Activated naive CD8-positive, alpha-beta T cell treated with anti-CD3 and anti-CD28 coated beads, Interleukin-2, amount 50 U/mL, for 24 hours (primary cell): Measurements from ENCODE around the gene ARF3.
"Not testable (repeated sequence)": the region's sequence is repeated elsewhere in the genome, so short reads cannot be mapped to it uniquely, and the experiment has no call there.

Source experiments
- ATAC-seq: fragments of 150-1000 bp; cut with Tn5 transposase; one replicate; pipeline ENCODE4 v1.10.0; 2021
- DNase-seq: peaks from one replicate; pipeline ENCODE4 v3.0.0; 2021
- H3K27ac Mint-ChIP-seq: one replicate; pipeline ENCODE4 v1.8.0; 2021; ENCODE audit warnings: mild to moderate bottlenecking, mixed read lengths
- H3K27me3 Mint-ChIP-seq: one replicate; pipeline ENCODE4 v1.8.0; 2021; ENCODE audit warnings: mixed read lengths
- H3K36me3 Mint-ChIP-seq: one replicate; pipeline ENCODE4 v1.8.0; 2021; ENCODE audit warnings: low read depth, mixed read lengths
- H3K4me1 Mint-ChIP-seq: one replicate; pipeline ENCODE4 v1.8.0; 2021; ENCODE audit warnings: mixed read lengths
- H3K4me3 Mint-ChIP-seq: one replicate; pipeline ENCODE4 v1.8.0; 2021; ENCODE audit warnings: mild to moderate bottlenecking, moderate library complexity, mixed read lengths
- H3K9me3 Mint-ChIP-seq: one replicate; pipeline ENCODE4 v1.8.0; 2021; ENCODE audit warnings: mixed read lengths

The ARF3 gene

DNA sequence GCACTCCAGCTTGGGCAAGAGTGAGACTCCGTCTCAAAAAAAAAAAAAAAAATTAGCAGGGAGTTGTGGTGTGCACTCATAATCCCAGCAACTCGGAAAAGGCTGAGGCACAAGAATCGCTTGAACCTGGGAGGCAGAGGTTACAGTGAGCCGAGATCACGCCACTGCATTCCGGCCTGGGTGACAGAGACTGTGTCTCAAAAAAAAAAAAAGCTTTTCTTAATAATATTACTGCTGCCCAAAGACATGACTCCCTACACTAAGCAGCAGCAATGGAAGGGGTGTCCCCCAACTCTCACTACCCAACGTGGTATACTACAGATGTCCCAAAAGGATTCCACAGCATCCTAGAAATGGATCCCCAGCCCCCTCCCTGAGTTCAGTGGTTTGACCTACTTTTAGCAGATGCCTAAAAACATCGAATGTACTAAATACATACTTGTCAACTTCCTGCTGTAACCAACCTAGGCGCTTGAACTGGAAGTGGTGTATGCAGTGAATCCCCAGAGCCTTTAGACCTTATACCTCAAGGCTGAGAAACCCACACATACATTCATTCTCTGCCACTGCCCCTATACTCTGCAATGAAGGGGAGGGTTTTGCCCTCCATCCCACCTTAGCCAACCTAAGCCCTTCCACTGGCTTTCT lies 23.5 kb downstream of the ARF3 start:
- Mint-ChIP-seq H3K36me3 (peaks cover 21% of the 10 kb centered on the region), H3K9me3 (no peaks in the 10 kb centered on the region), H3K27me3 (no peaks in the 10 kb centered on the region), H3K27ac (no peak overlapping the region), H3K4me3 (no peak overlapping the region), H3K4me1 (peaks cover 24% of the 10 kb centered on the region)
- ATAC-seq (peak; percentile 29), DNase-seq (no peak)

DNA sequence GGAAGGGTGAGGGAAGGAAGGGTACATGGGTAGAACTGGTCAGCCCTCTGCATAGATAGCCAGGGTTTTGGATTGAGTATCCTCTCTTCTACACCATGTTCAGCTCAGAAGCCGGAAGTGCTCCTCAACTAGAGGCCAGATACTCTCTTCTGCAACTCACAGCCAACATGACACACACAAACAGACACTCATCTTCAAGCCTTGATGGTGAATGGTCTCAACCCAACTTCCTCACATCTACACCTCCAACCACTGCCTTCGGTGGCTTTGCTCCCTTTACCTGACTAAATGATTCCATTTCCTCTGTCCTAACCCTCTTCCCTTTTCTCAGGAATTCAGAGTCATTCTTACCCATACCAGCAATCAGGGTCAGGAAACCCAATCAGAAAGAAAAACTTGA lies 24.4 kb downstream of the ARF3 start:
- ATAC-seq (peak; percentile 50), DNase-seq (no peak)
- Mint-ChIP-seq H3K4me3 (no peak overlapping the region), H3K36me3 (peaks cover 21% of the 10 kb centered on the region), H3K27ac (peak overlapping the region; percentile 8), H3K9me3 (no peaks in the 10 kb centered on the region), H3K4me1 (peaks cover 24% of the 10 kb centered on the region), H3K27me3 (no peaks in the 10 kb centered on the region)

- Mint-ChIP-seq H3K27ac (no peak overlapping the region), H3K9me3 (no peaks in the 10 kb centered on the region), H3K36me3 (peaks cover 22% of the 10 kb centered on the region), H3K27me3 (no peaks in the 10 kb centered on the region), H3K4me1 (peaks cover 38% of the 10 kb centered on the region), H3K4me3 (no peak overlapping the region)
- ATAC-seq (no peak), DNase-seq (no peak)
These were observed 26.8 kb downstream of the ARF3 start for GRCh38 chr12:48930475-48930874.

- no peak overlapping the region for H3K27ac Mint-ChIP-seq
- H3K36me3 Mint-ChIP-seq = peaks cover 19% of the 10 kb centered on the region
- H3K9me3 Mint-ChIP-seq = no peaks in the 10 kb centered on the region
- no peaks in the 10 kb centered on the region for H3K27me3 Mint-ChIP-seq
- no peak overlapping the region for H3K4me3 Mint-ChIP-seq
- peaks cover 37% of the 10 kb centered on the region for H3K4me1 Mint-ChIP-seq
- DNase-seq = no peak
- ATAC-seq = no peak
These were observed 27.7 kb downstream of the ARF3 start for GRCh38 chr12:48929551-48929950.

DNA sequence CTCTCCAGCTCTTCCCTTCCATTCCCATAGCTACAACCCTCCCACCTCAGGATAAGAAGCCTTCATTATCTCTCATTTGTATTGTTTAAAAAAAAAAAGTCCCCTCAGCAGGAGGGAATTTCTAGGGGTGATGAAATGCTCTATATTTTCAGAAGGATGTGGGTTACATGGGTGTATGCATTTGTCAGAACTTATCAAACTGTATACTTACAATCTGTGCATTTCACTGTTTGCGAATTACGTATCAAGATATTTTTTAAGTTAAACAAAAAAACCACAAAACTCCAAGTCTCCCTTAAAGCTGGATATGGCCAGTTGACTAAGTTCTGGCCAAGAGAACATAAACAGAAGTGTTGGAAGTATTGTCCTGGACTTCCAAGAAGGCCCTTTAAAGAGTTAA lies 30.0 kb downstream of the ARF3 start:
- Mint-ChIP-seq H3K27me3 (no peaks in the 10 kb centered on the region), H3K36me3 (peaks cover 36% of the 10 kb centered on the region), H3K4me1 (peaks cover 41% of the 10 kb centered on the region), H3K9me3 (no peaks in the 10 kb centered on the region), H3K27ac (peak overlapping the region; percentile 5), H3K4me3 (no peak overlapping the region)
- no peak for ATAC-seq
- DNase-seq = no peak

DNA sequence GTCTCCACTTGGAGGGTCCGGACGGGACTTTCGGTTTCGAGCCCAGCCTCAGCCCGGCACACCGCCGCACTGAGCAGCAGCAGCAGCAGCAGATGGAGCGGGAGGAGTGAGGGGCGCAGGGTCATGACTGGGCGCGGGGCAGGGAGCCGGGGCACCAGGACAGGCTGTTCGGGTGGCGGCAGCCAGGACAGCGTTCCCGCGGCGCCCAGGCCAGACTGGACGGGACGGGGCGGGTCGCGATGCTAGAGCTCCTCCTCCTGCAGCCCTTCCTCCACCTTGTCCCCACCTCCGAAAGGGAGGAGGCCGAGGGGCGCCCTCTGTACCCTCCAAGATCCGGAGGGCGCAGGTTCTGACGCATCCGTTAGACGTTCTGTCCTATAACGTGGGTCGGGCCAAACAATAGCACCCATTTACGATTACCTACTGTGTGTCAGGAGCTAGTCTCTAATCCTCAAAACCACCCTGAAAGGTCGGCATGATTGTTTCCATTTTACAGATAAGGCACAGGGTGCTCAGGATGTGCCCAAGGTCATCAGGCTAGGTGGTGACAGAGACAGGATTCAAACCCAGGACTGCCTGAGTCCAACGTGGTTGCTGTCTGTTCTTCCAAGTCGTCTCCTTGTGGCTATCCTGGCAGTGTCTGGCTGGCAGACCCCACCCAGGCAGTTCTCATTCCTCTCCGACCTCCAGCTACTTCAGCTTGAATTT lies 31.8 kb downstream of the ARF3 start, which contains the start of gene FKBP11:
Gene FKBP11 (minus strand): TSS at position 189 of the 708 bp plus-strand sequence. CDS start 64 bp downstream, at position 125.
- Mint-ChIP-seq H3K27ac (peak within 1 kb of the TSS; percentile 87), H3K27me3 (no peaks in the 10 kb centered on the region), H3K4me1 (peaks cover 54% of the 10 kb centered on the region), H3K36me3 (peaks cover 45% of the 10 kb centered on the region), H3K9me3 (no peaks in the 10 kb centered on the region), H3K4me3 (peak within 1 kb of the TSS; percentile 87)
- DNase-seq = peak; percentile 80
- ATAC-seq = peak; percentile 95

GRCh38 chr12:48924617-48925303 lies 32.5 kb downstream of the ARF3 start:
- DNase-seq (peak; percentile 75), ATAC-seq (peak; percentile 78)
- H3K9me3 Mint-ChIP-seq = no peaks in the 10 kb centered on the region
- H3K36me3 Mint-ChIP-seq = peaks cover 45% of the 10 kb centered on the region
- H3K4me1 Mint-ChIP-seq = peaks cover 54% of the 10 kb centered on the region
- peak overlapping the region; percentile 87 for H3K4me3 Mint-ChIP-seq
- H3K27me3 Mint-ChIP-seq = no peaks in the 10 kb centered on the region
- H3K27ac Mint-ChIP-seq = peak overlapping the region; percentile 87

GRCh38 chr12:48923117-48923516 lies 34.2 kb downstream of the ARF3 start:
- Mint-ChIP-seq H3K27ac (peak overlapping the region; percentile 87), H3K9me3 (no peaks in the 10 kb centered on the region), H3K36me3 (peaks cover 41% of the 10 kb centered on the region), H3K4me3 (peak overlapping the region; percentile 87), H3K27me3 (no peaks in the 10 kb centered on the region), H3K4me1 (peaks cover 63% of the 10 kb centered on the region)
- DNase-seq (no peak), ATAC-seq (no peak)

- Mint-ChIP-seq H3K36me3 (peaks cover 30% of the 10 kb centered on the region), H3K4me1 (peaks cover 43% of the 10 kb centered on the region), H3K27ac (peak overlapping the region; percentile 80), H3K27me3 (no peaks in the 10 kb centered on the region), H3K9me3 (no peaks in the 10 kb centered on the region), H3K4me3 (peak overlapping the region; percentile 13)
- DNase-seq = no peak
- ATAC-seq = no peak
These were observed 39.3 kb downstream of the ARF3 start for GRCh38 chr12:48917857-48918537.

GRCh38 chr12:48910196-48910595 lies 47.1 kb downstream of the ARF3 start:
- Mint-ChIP-seq H3K4me3 (no peak overlapping the region), H3K4me1 (no peaks in the 10 kb centered on the region), H3K27me3 (no peaks in the 10 kb centered on the region), H3K36me3 (peaks cover 1% of the 10 kb centered on the region), H3K27ac (no peak overlapping the region), H3K9me3 (no peaks in the 10 kb centered on the region)
- no peak for ATAC-seq
- DNase-seq = no peak

- H3K9me3 Mint-ChIP-seq, ATAC-seq, H3K27me3 Mint-ChIP-seq, H3K4me1 Mint-ChIP-seq, H3K36me3 Mint-ChIP-seq, H3K4me3 Mint-ChIP-seq, DNase-seq, H3K27ac Mint-ChIP-seq: not testable (repeated sequence)
These were observed 47.6 kb downstream of the ARF3 start for GRCh38 chr12:48909698-48910097.

DNA sequence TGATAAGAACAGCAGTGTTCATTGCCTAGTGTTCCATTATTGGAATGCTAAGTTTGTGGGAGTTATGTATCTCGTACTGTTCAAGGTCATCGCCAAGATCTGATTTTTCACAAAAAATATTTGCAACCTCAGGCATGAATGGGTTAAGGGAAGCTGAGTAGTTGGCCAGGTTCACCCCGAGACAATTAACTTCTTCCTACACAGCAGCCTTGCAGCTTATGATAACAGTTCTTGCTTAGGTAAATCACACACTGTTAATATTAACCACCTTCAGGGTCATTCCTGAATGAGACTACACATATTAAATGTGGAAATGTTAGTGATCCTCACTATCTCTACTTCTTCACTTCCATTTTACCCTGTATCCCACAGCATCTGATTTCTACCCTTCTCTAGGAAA lies 50.0 kb downstream of the ARF3 start:
- no peaks in the 10 kb centered on the region for H3K9me3 Mint-ChIP-seq

DNA sequence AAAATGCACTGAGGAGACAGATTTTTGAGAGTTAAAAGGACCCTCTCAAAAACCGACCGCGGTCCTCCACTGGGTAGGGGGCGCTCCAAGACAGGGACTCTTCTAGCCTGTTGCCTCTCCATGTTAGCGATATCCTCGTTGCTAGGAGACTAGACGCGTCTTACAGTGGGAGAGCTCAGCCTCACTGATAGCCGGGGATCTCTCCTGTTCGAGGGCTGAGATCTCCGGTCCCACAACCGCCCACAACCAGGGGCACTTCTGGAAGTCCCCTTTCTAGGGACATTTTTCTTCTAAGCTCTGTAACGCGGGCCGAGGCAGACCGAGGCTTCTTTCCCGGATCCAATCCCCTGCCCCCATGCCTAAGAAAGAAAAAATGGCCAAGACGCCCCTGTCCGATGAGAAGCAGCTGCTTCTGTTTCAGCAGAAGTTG lies 53.3 kb downstream of the ARF3 start:
- Mint-ChIP-seq H3K4me1 (peaks cover 10% of the 10 kb centered on the region), H3K36me3 (no peaks in the 10 kb centered on the region), H3K27ac (no peak overlapping the region), H3K9me3 (no peaks in the 10 kb centered on the region), H3K27me3 (peaks cover 3% of the 10 kb centered on the region), H3K4me3 (peak overlapping the region; percentile 68)
- ATAC-seq = peak; percentile 98
- peak; percentile 87 for DNase-seq

More for the DNA sequence above, 50.0 kb downstream of the ARF3 start:
- Mint-ChIP-seq H3K36me3 (no peaks in the 10 kb centered on the region), H3K27ac (no peak overlapping the region), H3K4me3 (no peak overlapping the region), H3K27me3 (no peaks in the 10 kb centered on the region), H3K4me1 (peaks cover 10% of the 10 kb centered on the region)
- DNase-seq = no peak
- ATAC-seq = no peak

GRCh38 chr12:48903363-48903981 lies 53.8 kb downstream of the ARF3 start:
- Mint-ChIP-seq H3K4me3 (peak overlapping the region; percentile 43), H3K27ac (no peak overlapping the region), H3K4me1 (peaks cover 10% of the 10 kb centered on the region), H3K9me3 (no peaks in the 10 kb centered on the region), H3K36me3 (no peaks in the 10 kb centered on the region), H3K27me3 (peaks cover 5% of the 10 kb centered on the region)
- ATAC-seq = no peak
- no peak for DNase-seq
